Kidney (tissue), 14 donors: ENCODE data around the gene WDFY4. TPM values are rescaled to one million over a fixed set of nuclear protein-coding genes. Genes with fewer than 3 reads are reported as not detected.

Source experiments
- DNase-seq, 5 donors: peaks; one replicate each; pipeline ENCODE4 v3.0.0-alpha.2; 2013 to 2020
- FAIRE-seq: peaks from 2 replicates; lab custom pipeline; 2012; peaks lifted over from hg19 to GRCh38; lab: Jason Lieb, UNC
- H3K27ac ChIP-seq, 2 donors: one replicate each; pipeline ENCODE4 v1.7.0; 2013; ENCODE audit warnings: low read depth in 2 of 2, low read length in 2 of 2, inconsistent platforms in 1 of 2
- H3K27me3 ChIP-seq: one replicate; pipeline ENCODE4 v1.7.1; 2013; ENCODE audit warnings: low read length, inconsistent platforms; ENCODE audit not compliant: control insufficient read depth, insufficient read depth
- H3K36me3 ChIP-seq, 3 donors: one replicate each; pipeline versions ENCODE4 v1.7.0 to v1.7.1; 2013; ENCODE audit warnings: low read length in 3 of 3, control low read depth in 1 of 3, inconsistent platforms in 1 of 3; ENCODE audit not compliant: insufficient read depth in 3 of 3, control insufficient read depth in 2 of 3
- H3K4me1 ChIP-seq, 3 donors: one replicate each; pipeline versions ENCODE4 v1.7.0 to v1.7.1; 2013; ENCODE audit warnings: low read length in 3 of 3, inconsistent platforms in 1 of 3, low read depth in 1 of 3; ENCODE audit not compliant: control insufficient read depth in 2 of 3, insufficient read depth in 2 of 3
- H3K4me3 ChIP-seq, 3 donors: one replicate each; pipeline versions ENCODE4 v1.7.0 to v1.8.1; 2013; ENCODE audit warnings: low read length in 3 of 3, control low read depth in 1 of 3, inconsistent platforms in 1 of 3
- H3K9ac ChIP-seq, 3 donors: one replicate each; pipeline versions ENCODE4 v1.7.0 to v1.7.1; 2013; ENCODE audit warnings: low read length in 3 of 3, control low read depth in 1 of 3, inconsistent platforms in 1 of 3
- H3K9me3 ChIP-seq, 3 donors: one replicate each; pipeline versions ENCODE4 v1.7.0 to v1.7.1; 2013; ENCODE audit warnings: low read length in 3 of 3, control low read depth in 1 of 3, inconsistent platforms in 1 of 3; ENCODE audit not compliant: control insufficient read depth in 2 of 3, insufficient read depth in 1 of 3
- intact Hi-C: fragments of 100-400 bp; cut with DNase I; formaldehyde crosslinking; loops from one replicate; pipeline ENCODE4 v1.11.1; 2022
- polyA plus RNA-seq: library from polyadenylated mRNA; stranded (reverse); fragments of 350-450 nt; fragmentation: Illumina TruSeq; extraction: RNeasy Lipid Tissue Mini Kit (QIAGEN cat#74804); gene quantifications from one replicate; pipeline ENCODE4 v1.2.3, GENCODE V29; 2014; ENCODE audit warnings: low read depth, low replicate concordance; ENCODE audit not compliant: insufficient read depth
- total RNA-seq: library from RNA; stranded (reverse); fragmentation: NEBNext Ultra II Directional; extraction: Animal tissue kit (Norgen Biotek cat#: 25700); gene quantifications from one replicate; pipeline ENCODE4 v1.2.1, GENCODE V29; 2021
- TF ChIP-seq, protein P1 (sequence below): IDR thresholded peaks from 3 replicates; pipeline ENCODE4 v1.5.1; 2012; ENCODE audit warnings: mild to moderate bottlenecking, moderate library complexity, borderline replicate concordance; ENCODE audit not compliant: insufficient read depth; ENCODE audit errors: extremely low read depth
- donor health status: control.
- donor health status: control.
- donor health status: control.
- donor health status: control.
- donor health status: control.
- donor health status: DM: yes; HTN: yes; CAD: no.
- donor health status: Normal renal cell carcinoma (clear cell type).

WDFY4 gene
- total and polyA plus RNA-seq, 2 donors from 2014 or later = 1.7 to 13.3 TPM

DNA sequence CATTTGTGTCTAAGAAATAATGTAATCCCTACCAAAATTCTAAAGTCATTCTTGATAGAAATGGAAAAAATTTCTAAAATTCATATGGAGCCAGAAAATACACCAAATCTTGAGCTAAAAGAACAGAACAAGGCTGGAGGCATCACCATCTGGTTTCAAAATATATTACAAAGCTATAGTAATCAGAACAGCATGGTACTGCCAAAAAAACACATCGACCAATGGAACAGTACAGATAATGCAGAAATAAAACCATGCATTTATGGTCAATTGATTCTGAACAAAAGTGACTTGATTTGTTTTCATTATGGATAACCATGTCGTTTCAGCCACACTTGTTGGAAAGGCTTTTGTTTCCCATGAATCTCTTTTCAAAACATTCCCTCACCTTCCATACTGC, 7.0 kb upstream of the WDFY4 start:
- Histone ChIP-seq H3K9ac (no peak overlapping the region), H3K9me3 (peaks cover 0 to 5% (median 0%) of the 10 kb centered on the region in 3 donors), H3K4me1 (no peaks in the 10 kb centered on the region), H3K27me3 (no peaks in the 10 kb centered on the region), H3K4me3 (no peak overlapping the region), H3K27ac (no peak overlapping the region), H3K36me3 (no peaks in the 10 kb centered on the region)
- intact Hi-C loops = no loop called here
- TF ChIP-seq, protein P1, sequence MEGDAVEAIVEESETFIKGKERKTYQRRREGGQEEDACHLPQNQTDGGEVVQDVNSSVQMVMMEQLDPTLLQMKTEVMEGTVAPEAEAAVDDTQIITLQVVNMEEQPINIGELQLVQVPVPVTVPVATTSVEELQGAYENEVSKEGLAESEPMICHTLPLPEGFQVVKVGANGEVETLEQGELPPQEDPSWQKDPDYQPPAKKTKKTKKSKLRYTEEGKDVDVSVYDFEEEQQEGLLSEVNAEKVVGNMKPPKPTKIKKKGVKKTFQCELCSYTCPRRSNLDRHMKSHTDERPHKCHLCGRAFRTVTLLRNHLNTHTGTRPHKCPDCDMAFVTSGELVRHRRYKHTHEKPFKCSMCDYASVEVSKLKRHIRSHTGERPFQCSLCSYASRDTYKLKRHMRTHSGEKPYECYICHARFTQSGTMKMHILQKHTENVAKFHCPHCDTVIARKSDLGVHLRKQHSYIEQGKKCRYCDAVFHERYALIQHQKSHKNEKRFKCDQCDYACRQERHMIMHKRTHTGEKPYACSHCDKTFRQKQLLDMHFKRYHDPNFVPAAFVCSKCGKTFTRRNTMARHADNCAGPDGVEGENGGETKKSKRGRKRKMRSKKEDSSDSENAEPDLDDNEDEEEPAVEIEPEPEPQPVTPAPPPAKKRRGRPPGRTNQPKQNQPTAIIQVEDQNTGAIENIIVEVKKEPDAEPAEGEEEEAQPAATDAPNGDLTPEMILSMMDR = no peak
- no peak for DNase-seq
- FAIRE-seq = no peak

DNA sequence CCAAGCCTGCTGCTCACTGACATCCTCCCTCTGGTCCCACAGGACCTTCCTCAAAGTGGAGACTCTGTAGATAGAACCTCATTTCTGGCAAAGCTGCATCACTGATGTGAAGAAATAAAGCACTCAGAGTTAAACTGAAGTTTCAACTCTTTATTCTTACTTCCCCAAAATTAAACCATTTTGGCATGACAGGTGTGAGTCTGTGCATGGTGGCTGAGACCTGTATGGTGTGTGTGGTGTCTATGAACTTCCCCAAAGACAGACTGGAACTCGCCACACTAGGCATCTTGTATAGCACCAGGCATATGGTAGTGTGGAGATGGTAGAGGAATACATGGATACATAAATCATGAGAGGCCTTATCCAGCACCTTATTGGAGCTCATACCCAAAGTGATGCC, 6.6 kb upstream of the WDFY4 start:
- Histone ChIP-seq H3K4me1 (no peaks in the 10 kb centered on the region), H3K27ac (no peak overlapping the region), H3K4me3 (no peak overlapping the region), H3K36me3 (no peaks in the 10 kb centered on the region), H3K9ac (no peak overlapping the region), H3K9me3 (peaks cover 0 to 5% (median 0%) of the 10 kb centered on the region in 3 donors), H3K27me3 (no peaks in the 10 kb centered on the region)
- TF ChIP-seq, protein P1 = no peak
- DNase-seq = no peak
- intact Hi-C loops = no loop called here
- FAIRE-seq = no peak

- Histone ChIP-seq H3K9ac (no peak overlapping the region), H3K27ac (no peak overlapping the region), H3K27me3 (no peaks in the 10 kb centered on the region), H3K4me3 (no peak overlapping the region), H3K4me1 (no peaks in the 10 kb centered on the region), H3K36me3 (no peaks in the 10 kb centered on the region), H3K9me3 (peaks cover 0 to 5% (median 0%) of the 10 kb centered on the region in 3 donors)
- FAIRE-seq = no peak
- DNase-seq = no peak
- intact Hi-C loops = no loop called here
- TF ChIP-seq, protein P1 = no peak
Observed at GRCh38 chr10:48681740-48682139, 2.9 kb upstream of the WDFY4 start.

- TF ChIP-seq, protein P1 = no peak
- Histone ChIP-seq H3K9me3 (peaks cover 0 to 5% (median 0%) of the 10 kb centered on the region in 3 donors), H3K4me3 (no peak overlapping the region), H3K27me3 (no peaks in the 10 kb centered on the region), H3K36me3 (no peaks in the 10 kb centered on the region), H3K27ac (no peak overlapping the region), H3K4me1 (no peaks in the 10 kb centered on the region), H3K9ac (no peak overlapping the region)
- DNase-seq = no peak
- intact Hi-C loops = no loop called here
- no peak for FAIRE-seq
Observed at GRCh38 chr10:48682265-48682664, 2.4 kb upstream of the WDFY4 start.
